Measurements from ENCODE around the gene CCNYL1.
A peak's percentile ranks its signal among the peaks of the same experiment; 100 is the strongest.

The CCNYL1 gene

GRCh38 chr2:207767461-207768167 lies 56.2 kb downstream of the CCNYL1 start:
- ATAC-seq: no peak

- no peak for ATAC-seq
These were observed 56.9 kb downstream of the CCNYL1 start for GRCh38 chr2:207768168-207768865.

- peak; percentile 1 to 5 for ATAC-seq
These were observed 57.6 kb downstream of the CCNYL1 start for GRCh38 chr2:207768866-207769596.

GRCh38 chr2:207770602-207771404 lies 59.4 kb downstream of the CCNYL1 start:
- ATAC-seq: no peak

GRCh38 chr2:207771421-207771820 lies 60.0 kb downstream of the CCNYL1 start:
- ATAC-seq: no peak

- no peak for ATAC-seq
These were observed 60.8 kb downstream of the CCNYL1 start for GRCh38 chr2:207772081-207772843.

GRCh38 chr2:207772844-207773205 lies 61.4 kb downstream of the CCNYL1 start:
- ATAC-seq: no peak

- no peak for ATAC-seq
These were observed 64.0 kb downstream of the CCNYL1 start for GRCh38 chr2:207775473-207775872.

GRCh38 chr2:207777124-207777523 lies 65.7 kb downstream of the CCNYL1 start:
- ATAC-seq: no peak

- ATAC-seq: no peak
These were observed 67.0 kb downstream of the CCNYL1 start for GRCh38 chr2:207778298-207778882.

- ATAC-seq: no peak
These were observed 68.1 kb downstream of the CCNYL1 start for GRCh38 chr2:207779523-207779922.

GRCh38 chr2:207782238-207783030 lies 71.0 kb downstream of the CCNYL1 start:
- ATAC-seq: no peak

GRCh38 chr2:207783514-207783913 lies 72.1 kb downstream of the CCNYL1 start:
- ATAC-seq: no peak

GRCh38 chr2:207784898-207785297 lies 73.5 kb downstream of the CCNYL1 start:
- no peak for ATAC-seq

GRCh38 chr2:207787017-207787416 lies 75.6 kb downstream of the CCNYL1 start:
- ATAC-seq: no peak

- ATAC-seq: no peak
These were observed 76.4 kb downstream of the CCNYL1 start for GRCh38 chr2:207787800-207788199.

GRCh38 chr2:207790898-207791297 lies 79.5 kb downstream of the CCNYL1 start:
- no peak for ATAC-seq

GRCh38 chr2:207791579-207792243 lies 80.3 kb downstream of the CCNYL1 start:
- no peak for ATAC-seq

- no peak for ATAC-seq
These were observed 80.9 kb downstream of the CCNYL1 start for GRCh38 chr2:207792244-207792785.

Measured in activated CD4-positive, CD25-positive, alpha-beta regulatory T cell treated with anti-CD3 and anti-CD28 coated beads, Interleukin-2, amount 50 U/mL, for 24 hours (primary cell).